Left hindlimb (tissue), 1 donor: Measurements from ENCODE around the gene IGF1R.

Source experiments
- DNase-seq: peaks from one replicate; pipeline ENCODE4 v3.0.0-alpha.2; 2018

Gene IGF1R

DNA sequence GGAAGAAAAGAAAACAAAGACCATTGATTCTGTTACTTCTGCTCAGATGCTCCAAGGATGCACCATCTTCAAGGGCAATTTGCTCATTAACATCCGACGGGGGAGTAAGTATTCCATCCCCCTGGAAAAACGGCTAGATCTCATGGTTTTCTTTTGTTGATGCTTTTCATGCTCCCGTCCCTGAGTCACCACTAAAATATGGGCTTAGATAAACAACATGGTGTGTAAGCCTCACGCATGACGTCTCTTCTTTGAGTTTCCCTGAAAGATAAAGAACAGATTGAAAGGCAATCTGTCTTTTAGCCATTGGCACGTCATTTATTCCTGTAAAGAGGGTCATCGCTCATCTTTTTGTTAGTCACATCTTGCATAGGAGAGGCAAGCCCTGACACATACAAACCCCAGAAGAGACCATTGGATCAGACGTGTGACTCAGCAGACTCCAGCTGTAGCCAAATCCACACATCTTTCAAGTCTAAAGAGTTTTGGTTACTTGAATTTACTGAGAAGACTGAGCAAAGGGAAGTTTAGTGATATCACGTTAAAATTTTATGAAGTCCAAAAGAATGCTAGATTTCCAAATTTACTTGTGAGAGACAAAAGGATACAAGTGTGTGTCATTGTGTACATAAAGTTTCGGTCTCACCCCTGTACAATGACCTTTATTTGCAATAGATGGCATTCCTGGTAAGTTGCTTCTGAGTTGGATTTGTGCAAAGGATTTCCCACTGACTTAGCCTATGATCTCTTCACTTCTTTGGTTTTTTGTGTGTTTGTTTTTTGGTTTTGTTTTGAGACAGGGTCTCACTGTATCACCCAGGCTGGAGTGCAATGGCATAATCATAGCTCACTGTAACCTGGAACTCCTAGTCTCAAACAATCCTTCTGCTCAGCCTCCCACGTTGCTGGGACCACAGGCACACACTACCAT, 248.7 kb downstream of the IGF1R start:
- no peak for DNase-seq

DNA sequence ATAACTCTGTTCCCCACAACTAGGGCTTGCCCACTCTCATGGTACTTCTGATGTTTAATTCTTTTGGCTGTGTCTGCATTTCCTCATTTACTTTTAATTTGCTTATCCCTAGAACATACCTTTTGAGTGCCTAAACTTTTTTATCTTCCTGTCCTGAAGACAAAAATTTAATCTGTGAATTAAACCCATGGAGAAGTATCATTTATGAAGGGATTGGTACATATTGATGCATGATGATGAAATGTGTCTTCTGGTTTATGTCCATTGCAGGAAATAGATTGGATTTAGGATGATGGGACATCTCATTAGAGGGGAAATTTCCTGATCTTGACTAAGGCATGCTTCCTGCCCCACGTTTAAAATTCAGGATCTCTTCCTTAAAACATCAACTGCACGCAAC, 249.8 kb downstream of the IGF1R start:
- DNase-seq: no peak

- DNase-seq: no peak
These were observed 251.1 kb downstream of the IGF1R start for GRCh38 chr15:98899272-98900021.

DNA sequence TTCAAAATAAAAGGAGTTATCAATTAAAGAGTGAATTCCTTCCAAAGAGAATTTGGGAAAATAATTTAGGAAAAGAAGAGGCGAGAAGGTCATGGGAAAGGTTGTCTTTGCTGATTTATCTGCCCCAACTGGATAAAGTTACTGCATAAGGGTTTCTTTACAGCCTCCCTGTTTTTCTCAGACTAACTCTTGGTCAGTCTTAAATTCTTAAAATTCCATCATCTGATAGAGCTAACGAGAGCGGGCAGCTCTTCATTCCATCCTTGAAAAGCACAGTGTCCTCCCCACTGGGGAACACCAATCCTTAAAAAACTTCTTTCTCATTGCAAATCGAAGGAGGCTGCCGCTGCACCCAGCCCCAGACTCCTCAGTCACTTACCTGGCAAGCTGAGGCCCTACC, 252.0 kb downstream of the IGF1R start:
- DNase-seq: no peak

GRCh38 chr15:98901434-98902072, 253.2 kb downstream of the IGF1R start:
- no peak for DNase-seq

- no peak for DNase-seq
These were observed 254.6 kb downstream of the IGF1R start for GRCh38 chr15:98902931-98903330.

DNA sequence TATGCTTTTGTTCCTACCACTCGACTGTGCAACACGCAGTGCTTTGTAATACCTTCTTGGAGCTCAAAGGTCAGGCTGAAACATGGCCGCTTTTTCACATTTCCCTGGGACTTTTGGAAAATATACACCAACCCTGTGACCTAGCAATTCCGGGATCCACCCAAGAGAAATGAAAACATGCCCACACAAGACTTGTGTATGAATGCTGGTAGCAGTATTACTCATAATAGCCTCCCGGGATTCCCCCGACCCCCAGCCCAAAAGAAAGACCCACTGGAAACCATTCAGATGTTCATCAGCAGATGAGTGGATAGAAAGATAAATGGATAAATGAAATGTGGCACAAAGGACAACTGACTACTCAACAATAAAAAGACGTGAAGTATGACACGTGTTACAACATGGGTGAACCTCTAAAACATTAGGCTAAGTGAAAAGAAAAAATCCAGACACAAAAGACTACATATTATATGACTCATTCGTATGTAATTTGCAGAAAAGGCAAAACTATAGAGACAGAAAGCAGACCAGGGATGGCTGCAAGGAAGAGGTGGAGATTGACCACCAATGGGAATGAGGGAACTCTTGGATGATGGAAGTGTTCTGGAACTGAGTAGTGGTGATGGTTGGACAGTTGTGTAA, 255.2 kb downstream of the IGF1R start:
- no peak for DNase-seq

DNA sequence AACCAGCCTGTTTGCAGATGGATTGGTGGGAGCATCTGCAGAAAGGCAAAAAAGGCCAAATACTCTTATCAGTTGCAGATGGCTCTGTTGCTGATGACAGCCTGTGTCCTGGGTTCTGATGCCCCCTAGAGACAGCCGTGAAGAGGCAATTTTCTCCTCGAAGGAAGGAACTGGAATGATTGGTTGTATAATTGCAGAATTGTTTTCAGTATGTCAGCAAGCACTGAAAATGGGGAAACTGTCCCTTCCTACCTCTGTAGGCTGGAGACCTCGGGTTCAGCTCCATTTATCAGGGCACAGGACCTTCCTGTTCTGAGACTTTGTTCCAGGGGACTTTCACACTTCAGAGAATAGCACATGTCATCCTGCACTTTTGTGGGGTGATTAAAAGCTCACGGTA, 256.2 kb downstream of the IGF1R start:
- DNase-seq: no peak

- no peak for DNase-seq
These were observed 257.8 kb downstream of the IGF1R start for GRCh38 chr15:98905963-98906711.

DNA sequence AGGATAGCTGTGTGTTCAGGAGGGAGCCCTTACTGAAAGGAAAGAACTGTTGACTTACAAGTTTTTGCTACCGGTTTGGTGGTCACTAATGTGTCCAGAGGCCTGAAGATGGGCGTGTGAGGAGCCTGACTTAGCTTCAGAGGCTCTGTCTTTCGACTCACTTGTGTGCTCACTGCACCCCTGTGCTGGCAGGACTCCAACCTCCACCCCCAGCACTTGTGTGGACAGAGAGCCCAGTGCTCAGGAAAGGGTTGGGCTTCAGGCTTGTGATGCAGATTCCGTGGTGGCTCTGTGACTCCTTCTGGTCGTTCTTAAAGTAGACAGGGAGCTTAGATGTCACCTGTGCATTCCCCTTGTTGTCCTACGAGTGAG, 258.4 kb downstream of the IGF1R start:
- DNase-seq: no peak

GRCh38 chr15:98907927-98908471, 259.7 kb downstream of the IGF1R start:
- no peak for DNase-seq

DNA sequence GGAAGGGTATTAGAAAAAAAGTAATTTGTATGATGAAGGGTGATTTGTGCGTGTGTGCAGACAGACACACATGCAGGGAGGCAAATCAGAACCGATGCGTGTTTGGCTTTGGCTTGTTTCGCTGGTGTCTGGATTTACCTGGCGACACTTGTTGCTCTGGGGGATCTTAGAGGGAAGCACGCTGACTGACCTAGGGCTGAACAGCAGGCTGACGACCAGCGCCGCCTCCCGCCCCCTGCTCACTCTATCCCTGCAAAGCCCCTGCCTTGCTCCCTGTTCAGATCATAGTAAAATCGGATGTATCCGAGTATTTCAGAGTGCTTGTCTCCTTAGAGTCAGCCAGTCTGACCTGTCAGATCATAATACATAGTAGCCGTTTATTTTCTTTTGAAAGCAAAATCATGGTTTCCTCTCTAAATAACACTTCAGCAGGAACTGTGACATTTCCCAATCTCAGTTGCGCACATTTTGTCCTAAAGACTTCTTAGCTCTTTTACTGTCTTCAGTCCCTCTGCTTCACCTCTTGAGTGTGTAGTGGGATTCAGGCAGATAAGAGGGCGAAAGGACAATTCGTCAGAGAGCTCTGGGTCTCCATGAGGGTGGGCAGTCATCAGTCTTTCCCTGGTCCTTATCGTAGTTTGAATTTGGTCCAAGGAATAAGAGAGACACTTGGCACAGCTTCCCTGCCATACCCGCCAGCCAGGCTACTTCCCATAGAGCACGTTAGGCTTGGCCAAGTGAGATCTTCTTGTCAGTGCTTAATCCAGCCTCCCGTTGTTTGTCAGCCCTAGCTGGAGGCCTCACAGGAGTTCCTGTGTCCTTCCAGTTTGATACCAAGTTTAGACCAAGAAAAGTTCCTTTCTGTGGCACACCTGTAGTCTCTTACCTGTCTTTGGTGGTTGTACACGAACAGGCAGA, 261.9 kb downstream of the IGF1R start:
- DNase-seq: no peak

GRCh38 chr15:98914626-98915025, 266.3 kb downstream of the IGF1R start:
- DNase-seq: no peak

DNA sequence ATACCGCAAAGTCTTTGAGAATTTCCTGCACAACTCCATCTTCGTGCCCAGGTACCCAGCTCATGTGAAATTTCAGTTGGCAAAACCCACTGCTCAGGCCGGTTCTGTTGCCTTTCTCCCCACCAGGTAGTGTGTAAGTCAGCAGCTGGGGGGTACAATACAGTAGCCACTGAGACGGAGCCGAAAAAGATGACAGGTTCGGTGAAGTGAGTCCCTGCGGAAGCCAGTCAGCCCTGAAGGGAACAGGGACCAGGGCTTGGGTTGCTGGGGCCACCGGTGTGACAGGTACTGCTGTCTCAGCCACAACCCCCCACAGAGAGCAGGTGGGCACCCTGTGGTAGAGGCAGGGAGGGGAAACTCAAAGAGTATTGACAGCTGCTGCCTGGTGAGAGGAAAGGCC, 268.5 kb downstream of the IGF1R start:
- no peak for DNase-seq

- DNase-seq: no peak
These were observed 269.1 kb downstream of the IGF1R start for GRCh38 chr15:98917417-98917816.

GRCh38 chr15:98920091-98920880, 271.9 kb downstream of the IGF1R start:
- DNase-seq: no peak

- no peak for DNase-seq
These were observed 274.8 kb downstream of the IGF1R start for GRCh38 chr15:98923171-98923570.

GRCh38 chr15:98923579-98923978, 275.2 kb downstream of the IGF1R start:
- DNase-seq: no peak

- no peak for DNase-seq
These were observed 276.2 kb downstream of the IGF1R start for GRCh38 chr15:98924401-98925049.

DNA sequence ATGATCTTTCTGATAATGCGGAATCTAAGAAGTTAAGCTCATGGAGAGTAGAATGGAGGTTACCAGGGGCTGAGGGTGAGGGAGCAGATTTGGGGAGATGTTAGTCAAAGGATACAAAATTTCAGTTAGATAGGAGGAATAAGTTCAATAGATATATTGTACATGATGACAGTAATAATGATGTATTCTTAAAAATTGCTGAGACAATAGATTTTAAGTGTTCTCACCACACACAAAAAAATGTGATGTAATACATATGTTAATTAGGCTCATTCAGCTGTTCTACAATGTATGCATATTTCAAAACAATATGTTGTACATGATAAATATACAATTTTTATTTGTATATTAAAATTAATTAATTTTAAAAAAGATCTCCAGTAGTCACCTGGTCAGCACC, 277.9 kb downstream of the IGF1R start:
- DNase-seq: no peak
